ENCODE data around the gene IL1F10.

IL1F10 gene

GRCh38 chr2:113046465-113046864 lies 21.3 kb upstream of the IL1F10 start:
- Histone ChIP-seq H2AFZ (ENCODE audit: low read depth, low read length, severe bottlenecking) (no peak overlapping the region), H3K9me3 (ENCODE audit: insufficient read depth, low read length) (no peaks in the 10 kb centered on the region), H3K9me2 (replicated peaks; ENCODE audit: insufficient read depth, low read length) (no peaks in the 10 kb centered on the region), H3K4me3 (ENCODE audit: insufficient read depth, low read length, poor library complexity, severe bottlenecking) (no peak overlapping the region), H3K79me2 (ENCODE audit: insufficient read depth, low read length) (no peaks in the 10 kb centered on the region), H3K36me3 (ENCODE audit: low read length) (no peaks in the 10 kb centered on the region), H3K4me2 (ENCODE audit: low read depth, low read length, poor library complexity, severe bottlenecking) (no peak overlapping the region), H3K9ac (ENCODE audit: low read length) (no peak overlapping the region), H3K27ac (ENCODE audit: low read depth, low read length) (no peak overlapping the region), H3F3A (ENCODE audit: insufficient read depth) (no peaks in the 10 kb centered on the region), H4K20me1 (ENCODE audit: low read depth, low read length) (no peaks in the 10 kb centered on the region), H3K27me3 (ENCODE audit: low read length) (no peaks in the 10 kb centered on the region)
- TF ChIP-seq CTCF (IDR thresholded peaks at IDR 0.05; ENCODE audit: insufficient read depth, low read length, poor library complexity, severe bottlenecking): no peak
- no peak for TF ChIP-seq EZH2phosphoT487 (conservative IDR thresholded peaks at IDR 0.05; ENCODE audit: low read length)

- Histone ChIP-seq H3K36me3 (ENCODE audit: low read length) (no peaks in the 10 kb centered on the region), H3K27ac (ENCODE audit: low read depth, low read length) (no peak overlapping the region), H3K4me3 (ENCODE audit: insufficient read depth, low read length, poor library complexity, severe bottlenecking) (no peak overlapping the region), H3K9me2 (replicated peaks; ENCODE audit: insufficient read depth, low read length) (no peaks in the 10 kb centered on the region), H3K9ac (ENCODE audit: low read length) (no peak overlapping the region), H3K4me2 (ENCODE audit: low read depth, low read length, poor library complexity, severe bottlenecking) (no peak overlapping the region), H3K9me3 (ENCODE audit: insufficient read depth, low read length) (peaks cover 10% of the 10 kb centered on the region; the same call in 1 of the 2 replicates), H4K20me1 (ENCODE audit: low read depth, low read length) (no peaks in the 10 kb centered on the region), H3K27me3 (ENCODE audit: low read length) (no peaks in the 10 kb centered on the region), H3F3A (ENCODE audit: insufficient read depth) (no peaks in the 10 kb centered on the region), H3K79me2 (ENCODE audit: insufficient read depth, low read length) (no peaks in the 10 kb centered on the region), H2AFZ (ENCODE audit: low read depth, low read length, severe bottlenecking) (no peak overlapping the region)
- no peak for TF ChIP-seq EZH2phosphoT487 (conservative IDR thresholded peaks at IDR 0.05; ENCODE audit: low read length)
- TF ChIP-seq CTCF (IDR thresholded peaks at IDR 0.05; ENCODE audit: insufficient read depth, low read length, poor library complexity, severe bottlenecking): no peak
Measured at GRCh38 chr2:113050921-113051895, 16.6 kb upstream of the IL1F10 start.

- H3K9ac ChIP-seq (ENCODE audit: low read length): no peak within 1 kb of the TSS
- H3K27ac ChIP-seq (ENCODE audit: low read depth, low read length): no peak within 1 kb of the TSS
- H4K20me1 ChIP-seq (ENCODE audit: low read depth, low read length): no peaks in the 10 kb centered on the region
- no peak within 1 kb of the TSS for H3K4me2 ChIP-seq (ENCODE audit: low read depth, low read length, poor library complexity, severe bottlenecking)
- no peaks in the 10 kb centered on the region for H3K27me3 ChIP-seq (ENCODE audit: low read length)
- H3K36me3 ChIP-seq (ENCODE audit: low read length): no peaks in the 10 kb centered on the region
- peaks cover 10% of the 10 kb centered on the region; the same call in 1 of the 2 replicates for H3K9me3 ChIP-seq (ENCODE audit: insufficient read depth, low read length)
- H3K79me2 ChIP-seq (ENCODE audit: insufficient read depth, low read length): no peaks in the 10 kb centered on the region
- no peaks in the 10 kb centered on the region for H3F3A ChIP-seq (ENCODE audit: insufficient read depth)
- TF ChIP-seq CTCF (IDR thresholded peaks at IDR 0.05; ENCODE audit: insufficient read depth, low read length, poor library complexity, severe bottlenecking) (no peak), EZH2phosphoT487 (conservative IDR thresholded peaks at IDR 0.05; ENCODE audit: low read length) (no peak)
- H2AFZ ChIP-seq (ENCODE audit: low read depth, low read length, severe bottlenecking): no peak within 1 kb of the TSS
- no peaks in the 10 kb centered on the region for H3K9me2 ChIP-seq (replicated peaks; ENCODE audit: insufficient read depth, low read length)
- H3K4me3 ChIP-seq (ENCODE audit: insufficient read depth, low read length, poor library complexity, severe bottlenecking): no peak within 1 kb of the TSS
Measured at GRCh38 chr2:113052396-113052917, 15.3 kb upstream of the IL1F10 start, which contains the start of gene IL36B. Gene IL36B, minus strand, starts transcription at chr2:113052867.
